ENCODE data around the gene CDH2.

CDH2 gene

GRCh38 chr18:28125051-28125450, 51.9 kb downstream of the CDH2 start:
- no peak for DNase-seq

GRCh38 chr18:28124131-28125029, 52.5 kb downstream of the CDH2 start:
- DNase-seq = no peak

- DNase-seq = no peak
These were observed 53.4 kb downstream of the CDH2 start for GRCh38 chr18:28123401-28124030.

GRCh38 chr18:28120828-28121515, 56.0 kb downstream of the CDH2 start:
- no peak for DNase-seq

GRCh38 chr18:28116461-28116860, 60.5 kb downstream of the CDH2 start:
- no peak for DNase-seq

GRCh38 chr18:28115149-28115550, 61.8 kb downstream of the CDH2 start:
- DNase-seq = no peak

GRCh38 chr18:28114472-28114871, 62.5 kb downstream of the CDH2 start:
- no peak for DNase-seq

- DNase-seq = no peak
These were observed 63.5 kb downstream of the CDH2 start for GRCh38 chr18:28113271-28114029.

- no peak for DNase-seq
These were observed 64.9 kb downstream of the CDH2 start for GRCh38 chr18:28112056-28112470.

- DNase-seq = no peak
These were observed 66.0 kb downstream of the CDH2 start for GRCh38 chr18:28110924-28111323.

- no peak for DNase-seq
These were observed 67.0 kb downstream of the CDH2 start for GRCh38 chr18:28109781-28110560.

GRCh38 chr18:28108814-28109213, 68.1 kb downstream of the CDH2 start:
- no peak for DNase-seq

- no peak for DNase-seq
These were observed 68.7 kb downstream of the CDH2 start for GRCh38 chr18:28108254-28108653.

- no peak for DNase-seq
These were observed 77.7 kb downstream of the CDH2 start for GRCh38 chr18:28099237-28099636.

GRCh38 chr18:28095631-28096030, 81.3 kb downstream of the CDH2 start:
- DNase-seq = no peak

GRCh38 chr18:28095041-28095440, 81.9 kb downstream of the CDH2 start:
- no peak for DNase-seq

GRCh38 chr18:28091197-28091596, 85.7 kb downstream of the CDH2 start:
- no peak for DNase-seq

GRCh38 chr18:28088477-28088876, 88.5 kb downstream of the CDH2 start:
- no peak for DNase-seq

- DNase-seq = no peak
These were observed 90.0 kb downstream of the CDH2 start for GRCh38 chr18:28086670-28087552.

GRCh38 chr18:28081516-28081915, 95.4 kb downstream of the CDH2 start:
- DNase-seq = no peak

GRCh38 chr18:28080876-28081300, 96.0 kb downstream of the CDH2 start:
- DNase-seq = no peak
